ENCODE results near the gene CCSER1.

GRCh38 chr4:90537491-90537890 lies 410.3 kb downstream of the CCSER1 start:
- TF ChIP-seq EZH2phosphoT487 (conservative IDR thresholded peaks at IDR 0.05; ENCODE audit: low read length) (no peak), CTCF (IDR thresholded peaks at IDR 0.05; ENCODE audit: insufficient read depth, low read length, poor library complexity, severe bottlenecking) (no peak)

All from SU-DHL-6 (cell line).